Ishikawa (cell line): Measurements from ENCODE around the gene TBC1D24.

Experiments
- CEBPB ChIP-seq: IDR thresholded peaks from 2 replicates; pipeline ENCODE4 v1.6.1; 2012
- CREB1 ChIP-seq: IDR thresholded peaks from 2 replicates; pipeline ENCODE4 v1.6.1; 2012; ENCODE audit warnings: low read depth
- EGR1 ChIP-seq: IDR thresholded peaks from 2 replicates; pipeline ENCODE4 v1.6.1; 2012
- EP300 ChIP-seq: IDR thresholded peaks from 2 replicates; pipeline ENCODE4 v1.6.1; 2012; ENCODE audit warnings: borderline replicate concordance
- FOXM1 ChIP-seq: IDR thresholded peaks from 2 replicates; pipeline ENCODE4 v1.6.1; 2012; ENCODE audit warnings: low read depth, borderline replicate concordance
- NFIC ChIP-seq: IDR thresholded peaks from 2 replicates; pipeline ENCODE4 v1.6.1; 2012
- RAD21 ChIP-seq: IDR thresholded peaks from 2 replicates; pipeline ENCODE4 v1.6.1; 2012; ENCODE audit warnings: low read depth
- REST ChIP-seq: IDR thresholded peaks from 2 replicates; pipeline ENCODE4 v1.6.1; 2012; ENCODE audit warnings: low read depth, mild to moderate bottlenecking
- TAF1 ChIP-seq: IDR thresholded peaks from 2 replicates; pipeline ENCODE4 v1.6.1; 2012; ENCODE audit warnings: low read depth, mild to moderate bottlenecking
- TCF12 ChIP-seq: IDR thresholded peaks from 2 replicates; pipeline ENCODE4 v1.6.1; 2012; ENCODE audit warnings: low read depth
- TEAD4 ChIP-seq: IDR thresholded peaks from 2 replicates; pipeline ENCODE4 v1.6.1; 2012
- YY1 ChIP-seq: IDR thresholded peaks from 2 replicates; pipeline ENCODE4 v1.6.1; 2012; ENCODE audit warnings: low read depth
- ZBTB7A ChIP-seq: IDR thresholded peaks from 2 replicates; pipeline ENCODE4 v1.6.1; 2012; ENCODE audit warnings: low read depth
- TF ChIP-seq, protein P1 (sequence below): IDR thresholded peaks from 2 replicates; pipeline ENCODE4 v1.6.1; 2012
- TF ChIP-seq, protein P2 (sequence below): IDR thresholded peaks from 2 replicates; pipeline ENCODE4 v1.6.1; 2012

The TBC1D24 gene

DNA sequence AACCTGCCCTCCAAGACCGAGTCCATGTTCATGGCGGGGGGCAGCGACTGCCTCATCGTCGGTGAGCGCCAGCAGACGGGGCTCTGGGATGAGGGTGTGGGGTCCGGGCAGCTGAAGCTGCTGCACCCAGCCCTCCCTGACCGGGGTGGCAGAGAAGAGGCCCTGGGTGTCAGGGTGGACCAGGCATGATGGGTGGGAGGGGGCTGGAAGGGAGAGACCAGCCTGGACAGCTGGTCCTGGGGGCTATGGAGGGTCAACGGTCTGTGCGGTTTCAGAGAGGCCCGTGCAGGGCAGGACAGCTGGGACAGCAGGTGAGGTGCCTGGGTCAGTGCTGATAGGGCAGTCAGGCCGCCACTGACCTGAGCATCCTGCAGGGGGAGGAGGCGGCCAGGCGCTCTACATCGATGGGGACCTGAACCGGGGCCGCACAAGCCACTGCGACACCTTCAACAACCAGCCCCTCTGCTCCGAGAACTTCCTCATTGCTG, 25.5 kb downstream of the TBC1D24 start:
- no peak for TF ChIP-seq TEAD4
- no peak for TF ChIP-seq CREB1
- no peak for TF ChIP-seq CEBPB
- no peak for TF ChIP-seq REST
- TF ChIP-seq NFIC = no peak
- no peak for TF ChIP-seq FOXM1
- no peak for TF ChIP-seq TCF12
- no peak for TF ChIP-seq EGR1
- TF ChIP-seq RAD21 = no peak
- no peak for TF ChIP-seq ZBTB7A
- TF ChIP-seq, protein P1, sequence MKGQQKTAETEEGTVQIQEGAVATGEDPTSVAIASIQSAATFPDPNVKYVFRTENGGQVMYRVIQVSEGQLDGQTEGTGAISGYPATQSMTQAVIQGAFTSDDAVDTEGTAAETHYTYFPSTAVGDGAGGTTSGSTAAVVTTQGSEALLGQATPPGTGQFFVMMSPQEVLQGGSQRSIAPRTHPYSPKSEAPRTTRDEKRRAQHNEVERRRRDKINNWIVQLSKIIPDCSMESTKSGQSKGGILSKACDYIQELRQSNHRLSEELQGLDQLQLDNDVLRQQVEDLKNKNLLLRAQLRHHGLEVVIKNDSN = no peak
- TF ChIP-seq, protein P2, sequence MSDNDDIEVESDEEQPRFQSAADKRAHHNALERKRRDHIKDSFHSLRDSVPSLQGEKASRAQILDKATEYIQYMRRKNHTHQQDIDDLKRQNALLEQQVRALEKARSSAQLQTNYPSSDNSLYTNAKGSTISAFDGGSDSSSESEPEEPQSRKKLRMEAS = no peak
- TF ChIP-seq EP300 = no peak
- no peak for TF ChIP-seq YY1
- TF ChIP-seq TAF1 = no peak

DNA sequence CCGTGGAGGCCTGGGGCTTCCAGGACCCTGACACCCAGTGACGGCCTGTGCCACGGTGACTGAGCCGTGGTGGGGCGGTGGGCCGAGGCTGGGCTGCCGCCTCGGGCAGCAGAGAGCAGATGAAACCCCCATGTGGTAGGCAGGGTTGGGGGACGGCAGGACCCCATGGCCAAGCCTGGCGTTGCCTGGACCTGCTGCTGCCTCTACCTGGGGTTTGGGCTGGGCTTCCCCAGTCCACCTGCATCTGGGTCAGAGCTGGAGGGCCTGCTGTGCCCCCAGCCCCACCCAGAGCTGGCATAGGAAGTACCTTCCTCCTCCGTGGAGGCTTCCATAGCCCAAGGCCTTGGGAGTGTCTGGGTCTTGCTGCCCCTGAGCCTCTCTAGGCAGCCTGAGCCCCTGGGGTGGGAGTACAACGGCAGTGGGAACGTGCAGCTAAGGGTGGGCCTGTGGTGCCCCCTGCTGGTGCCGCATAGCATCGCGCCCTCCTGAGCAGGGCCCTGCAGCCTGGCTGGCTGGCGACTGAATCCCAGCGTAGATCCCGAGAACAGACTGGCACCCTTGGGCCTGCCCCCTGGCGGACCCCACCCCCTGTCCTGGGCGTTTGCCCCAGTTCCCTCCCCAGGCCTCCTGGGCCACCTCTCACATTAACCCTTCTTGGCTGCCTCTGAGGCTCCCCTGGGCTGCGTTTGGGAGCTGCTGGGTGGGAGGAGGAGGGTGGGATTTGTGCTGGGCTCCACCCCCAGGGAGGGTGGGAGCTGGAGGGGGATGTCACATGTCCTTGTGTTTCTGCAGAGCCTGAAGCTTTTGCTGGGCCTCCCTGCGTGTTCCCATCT, 26.2 kb downstream of the TBC1D24 start:
- TF ChIP-seq CREB1 (no peak), EGR1 (no peak), NFIC (no peak), YY1 (no peak), FOXM1 (no peak), RAD21 (peak; percentile 93), EP300 (no peak), CEBPB (no peak), ZBTB7A (peak; percentile 69; the same call in 1 of the 2 replicates), TCF12 (no peak), TEAD4 (no peak), TAF1 (no peak), REST (no peak)
- TF ChIP-seq, protein P2 = no peak; the same call in 1 of the 2 replicates
- TF ChIP-seq, protein P1 = peak; percentile 69

DNA sequence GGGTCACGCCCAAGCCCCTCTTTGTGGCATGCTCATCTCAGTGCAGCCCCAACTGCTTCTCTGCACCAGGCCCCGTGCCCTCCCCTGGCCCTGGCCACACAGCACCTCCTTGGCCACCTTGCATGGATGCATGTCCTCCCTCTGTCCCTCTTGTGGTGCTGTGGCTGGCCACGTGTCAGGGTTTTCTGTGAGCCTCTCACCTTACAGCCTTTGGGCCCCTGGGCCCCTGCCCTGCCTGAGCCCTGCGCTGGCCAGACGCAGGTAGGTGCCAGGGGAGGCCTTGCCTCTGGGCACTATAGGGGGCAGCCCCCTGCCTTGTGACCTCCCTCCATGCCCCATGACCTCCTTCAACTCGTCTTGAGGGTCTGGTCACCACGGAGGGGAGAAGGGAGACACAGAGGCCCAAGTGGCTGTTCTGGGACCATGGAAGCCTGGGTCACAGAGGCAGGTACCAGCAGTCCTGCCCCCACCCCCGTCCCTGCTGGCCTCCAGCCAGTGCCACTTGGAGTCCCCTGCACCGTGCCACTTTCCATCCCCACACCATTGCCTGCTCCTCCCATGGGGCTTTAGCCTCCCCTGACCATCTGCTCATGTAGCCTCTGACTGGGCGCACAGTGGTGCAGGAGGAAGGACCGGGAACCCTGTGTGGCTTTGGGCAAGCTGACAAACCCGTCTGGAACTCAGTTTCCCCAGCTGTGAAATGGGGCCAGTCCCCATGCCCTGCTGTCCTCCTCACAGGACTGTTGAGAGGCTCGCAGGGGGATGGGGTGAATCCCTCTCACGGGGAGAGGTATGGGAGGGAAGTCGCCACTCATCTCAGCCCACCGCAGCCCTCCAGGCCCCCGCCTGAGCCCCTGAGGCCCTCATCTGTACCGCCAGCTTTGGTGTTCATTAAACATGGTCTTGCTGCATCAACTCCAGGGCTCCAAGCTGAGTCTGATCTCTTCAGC, 27.3 kb downstream of the TBC1D24 start:
- no peak for TF ChIP-seq FOXM1
- TF ChIP-seq YY1 = no peak
- TF ChIP-seq EGR1 = no peak
- no peak for TF ChIP-seq EP300
- no peak for TF ChIP-seq CEBPB
- TF ChIP-seq CREB1 = no peak
- TF ChIP-seq TCF12 = no peak
- no peak for TF ChIP-seq TAF1
- TF ChIP-seq, protein P1 = no peak
- TF ChIP-seq NFIC = no peak
- TF ChIP-seq REST = no peak
- TF ChIP-seq ZBTB7A = no peak
- TF ChIP-seq, protein P2 = no peak; the same call in 1 of the 2 replicates
- no peak for TF ChIP-seq RAD21
- TF ChIP-seq TEAD4 = no peak
